Body of pancreas (tissue), 4 donors: ENCODE measurements around the gene UTF1.

Experiments
- POLR2A ChIP-seq, 3 donors: fragments of 450-650 bp; IDR thresholded peaks; one replicate each; pipeline ENCODE4 v1.6.1; 2016; ENCODE audit warnings: antibody characterized with exemption in 3 of 3, mild to moderate bottlenecking in 2 of 3
- TF ChIP-seq, protein P1 (sequence below), 7 experiments: fragments of 450-650 bp in 4 of 7; fragments of 200-600 bp in 3 of 7; sonication (generic) in 3 of 7; IDR thresholded peaks; one replicate each; pipeline ENCODE4 v1.5.1; 2016 to 2019; ENCODE audit warnings: antibody characterized with exemption in 7 of 7

DNA sequence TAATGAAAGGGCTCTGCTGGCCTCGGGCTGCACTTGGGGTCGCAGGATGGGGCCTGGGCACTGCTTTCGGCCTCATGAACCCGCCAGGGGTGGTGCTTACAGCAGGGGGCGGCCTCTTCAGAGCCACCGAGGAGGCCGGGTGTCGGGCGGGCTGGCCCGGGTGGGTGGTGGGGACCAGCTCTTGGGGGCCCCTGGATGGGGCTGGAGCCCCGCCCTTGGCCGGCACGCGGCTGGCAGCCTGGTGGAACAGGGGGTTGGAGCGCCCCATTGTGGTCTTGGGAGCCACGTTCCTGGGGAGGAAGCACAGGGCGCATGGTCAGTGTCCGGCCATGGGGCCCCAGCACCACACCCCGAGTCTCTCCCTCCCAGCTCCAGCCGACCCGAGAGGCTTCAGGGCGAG lies 37.8 kb downstream of the UTF1 start:
- TF ChIP-seq, protein P1, sequence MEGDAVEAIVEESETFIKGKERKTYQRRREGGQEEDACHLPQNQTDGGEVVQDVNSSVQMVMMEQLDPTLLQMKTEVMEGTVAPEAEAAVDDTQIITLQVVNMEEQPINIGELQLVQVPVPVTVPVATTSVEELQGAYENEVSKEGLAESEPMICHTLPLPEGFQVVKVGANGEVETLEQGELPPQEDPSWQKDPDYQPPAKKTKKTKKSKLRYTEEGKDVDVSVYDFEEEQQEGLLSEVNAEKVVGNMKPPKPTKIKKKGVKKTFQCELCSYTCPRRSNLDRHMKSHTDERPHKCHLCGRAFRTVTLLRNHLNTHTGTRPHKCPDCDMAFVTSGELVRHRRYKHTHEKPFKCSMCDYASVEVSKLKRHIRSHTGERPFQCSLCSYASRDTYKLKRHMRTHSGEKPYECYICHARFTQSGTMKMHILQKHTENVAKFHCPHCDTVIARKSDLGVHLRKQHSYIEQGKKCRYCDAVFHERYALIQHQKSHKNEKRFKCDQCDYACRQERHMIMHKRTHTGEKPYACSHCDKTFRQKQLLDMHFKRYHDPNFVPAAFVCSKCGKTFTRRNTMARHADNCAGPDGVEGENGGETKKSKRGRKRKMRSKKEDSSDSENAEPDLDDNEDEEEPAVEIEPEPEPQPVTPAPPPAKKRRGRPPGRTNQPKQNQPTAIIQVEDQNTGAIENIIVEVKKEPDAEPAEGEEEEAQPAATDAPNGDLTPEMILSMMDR (IDR thresholded peaks at IDR 0.05): no peak
- no peak for TF ChIP-seq POLR2A (IDR thresholded peaks at IDR 0.05)
